Smooth muscle cell (in vitro differentiated cells): Measurements from ENCODE around the gene CHN1. TPM values are rescaled to one million over a fixed set of nuclear protein-coding genes. Genes with fewer than 3 reads are reported as not detected.

Experiments
- DNase-seq: peaks from one replicate; lab custom pipeline; 2025; ENCODE audit not compliant: unreplicated experiment; lab: John Stamatoyannopoulos, UW
- H2AFZ ChIP-seq: fragments of 200-600 bp; sonication (generic); 2 replicates; pipeline ENCODE4 v1.6.0; 2016; ENCODE audit warnings: antibody characterized with exemption, low read depth, mild to moderate bottlenecking
- H3F3A ChIP-seq: fragments of 200-600 bp; sonication (generic); 2 replicates; pipeline ENCODE4 v1.6.0; 2017; ENCODE audit warnings: antibody characterized with exemption, low read depth
- H3K27ac ChIP-seq: fragments of 200-600 bp; sonication (generic); 2 replicates; pipeline ENCODE4 v1.5.1; 2016; ENCODE audit warnings: low read depth, mild to moderate bottlenecking
- H3K27me3 ChIP-seq: fragments of 200-600 bp; sonication (generic); 2 replicates; pipeline ENCODE4 v1.6.1; 2016; ENCODE audit warnings: low read depth, mild to moderate bottlenecking
- H3K36me3 ChIP-seq: fragments of 200-600 bp; sonication (generic); 2 replicates; pipeline ENCODE4 v1.5.1; 2016; ENCODE audit warnings: low read depth
- H3K4me1 ChIP-seq: fragments of 200-600 bp; sonication (generic); 2 replicates; pipeline ENCODE4 v1.5.1; 2016; ENCODE audit warnings: low read depth
- H3K4me2 ChIP-seq: fragments of 200-600 bp; sonication (generic); 2 replicates; pipeline ENCODE4 v1.6.0; 2016; ENCODE audit warnings: mild to moderate bottlenecking
- H3K4me3 ChIP-seq: fragments of 200-600 bp; sonication (generic); 2 replicates; pipeline ENCODE4 v1.5.1; 2016; ENCODE audit warnings: mild to moderate bottlenecking
- H3K79me2 ChIP-seq: fragments of 200-600 bp; sonication (generic); 2 replicates; pipeline ENCODE4 v1.6.0; 2016; ENCODE audit warnings: low read depth, mild to moderate bottlenecking
- H3K9ac ChIP-seq: fragments of 200-600 bp; sonication (generic); 2 replicates; pipeline ENCODE4 v1.6.0; 2016; ENCODE audit warnings: low read depth
- H3K9me3 ChIP-seq: fragments of 200-600 bp; sonication (generic); replicated peaks from 2 replicates; pipeline ENCODE4 v1.5.1; 2016; ENCODE audit warnings: low read depth
- H4K20me1 ChIP-seq: fragments of 200-600 bp; sonication (generic); 2 replicates; pipeline ENCODE4 v1.6.0; 2016; ENCODE audit warnings: low read depth
- CTCF ChIP-seq: fragments of 200-600 bp; sonication (generic); IDR thresholded peaks from 2 replicates; pipeline ENCODE4 v1.5.1; 2017; ENCODE audit warnings: borderline replicate concordance, mild to moderate bottlenecking, antibody characterized with exemption; ENCODE audit not compliant: insufficient read depth, poor library complexity, severe bottlenecking
- whole genome bisulfite sequencing: methylation state at CpG from one replicate; pipeline ENCODE4 v1.1.7; 2016; ENCODE audit warnings: low lambda C conversion rate; 5-methylcytosine and 5-hydroxymethylcytosine counted together
- polyA plus RNA-seq: library from polyadenylated mRNA; unstranded; fragments of >200 nt; fragmentation: Nextera tagmentation; extraction: Ambion mirVana; gene quantifications from 2 replicates; pipeline ENCODE4 v1.2.1, GENCODE V29; 2016
- total RNA-seq: library from RNA; depleted of rRNA; stranded (reverse); fragments of >200 nt; gene quantifications from 2 replicates; pipeline ENCODE4 v1.2.3, GENCODE V29; 2014

The CHN1 gene
- total and polyA plus RNA-seq, 2 experiments from 2014 or later, result 33.5 to 44.8 TPM

- peak overlapping the region; percentile 26 for H3K27ac ChIP-seq
- TF ChIP-seq CTCF, result no peak
- H4K20me1 ChIP-seq, result no peaks in the 10 kb centered on the region
- peak overlapping the region; percentile 21 for H2AFZ ChIP-seq
- H3K79me2 ChIP-seq, result no peaks in the 10 kb centered on the region
- peaks cover 56% of the 10 kb centered on the region for H3K4me1 ChIP-seq
- no peaks in the 10 kb centered on the region for H3K36me3 ChIP-seq
- peak overlapping the region; percentile 36 for H3K4me2 ChIP-seq
- WGBS, result 69% methylated on average over 3 of the region's 3 CpGs
- DNase-seq, result no peak
- no peaks in the 10 kb centered on the region for H3K9me3 ChIP-seq
- no peaks in the 10 kb centered on the region for H3K27me3 ChIP-seq
- H3K9ac ChIP-seq, result no peak overlapping the region
- H3K4me3 ChIP-seq, result no peak overlapping the region
- peaks cover 12% of the 10 kb centered on the region for H3F3A ChIP-seq
These were observed 37.4 kb downstream of the CHN1 start for GRCh38 chr2:174967691-174968260.

GRCh38 chr2:174967086-174967485 lies 38.1 kb downstream of the CHN1 start:
- peaks cover 56% of the 10 kb centered on the region for H3K4me1 ChIP-seq
- peaks cover 6% of the 10 kb centered on the region for H3F3A ChIP-seq
- no peaks in the 10 kb centered on the region for H3K79me2 ChIP-seq
- no peaks in the 10 kb centered on the region for H3K9me3 ChIP-seq
- no peak overlapping the region for H2AFZ ChIP-seq
- no peak for DNase-seq
- no peak overlapping the region for H3K27ac ChIP-seq
- H4K20me1 ChIP-seq, result no peaks in the 10 kb centered on the region
- no peak overlapping the region for H3K9ac ChIP-seq
- TF ChIP-seq CTCF, result no peak
- 98% methylated on average over 6 of the region's 6 CpGs for WGBS
- H3K4me3 ChIP-seq, result no peak overlapping the region
- H3K27me3 ChIP-seq, result no peaks in the 10 kb centered on the region
- H3K36me3 ChIP-seq, result no peaks in the 10 kb centered on the region
- no peak overlapping the region for H3K4me2 ChIP-seq

- Histone ChIP-seq H3K4me3 (no peak overlapping the region), H3K27ac (peak overlapping the region; percentile 62), H3K36me3 (no peaks in the 10 kb centered on the region), H3K4me2 (peak overlapping the region; percentile 12), H4K20me1 (no peaks in the 10 kb centered on the region), H3F3A (peaks cover 3% of the 10 kb centered on the region), H3K79me2 (no peaks in the 10 kb centered on the region), H2AFZ (peak overlapping the region; percentile 95), H3K9me3 (no peaks in the 10 kb centered on the region), H3K27me3 (no peaks in the 10 kb centered on the region), H3K9ac (peak overlapping the region; percentile 37), H3K4me1 (peaks cover 56% of the 10 kb centered on the region)
- TF ChIP-seq CTCF, result no peak
- DNase-seq, result no peak
- WGBS, result 40% methylated on average over 5 of the region's 5 CpGs
These were observed 39.0 kb downstream of the CHN1 start for GRCh38 chr2:174965992-174966744.
